ENCODE results near the gene NGEF.

DNA sequence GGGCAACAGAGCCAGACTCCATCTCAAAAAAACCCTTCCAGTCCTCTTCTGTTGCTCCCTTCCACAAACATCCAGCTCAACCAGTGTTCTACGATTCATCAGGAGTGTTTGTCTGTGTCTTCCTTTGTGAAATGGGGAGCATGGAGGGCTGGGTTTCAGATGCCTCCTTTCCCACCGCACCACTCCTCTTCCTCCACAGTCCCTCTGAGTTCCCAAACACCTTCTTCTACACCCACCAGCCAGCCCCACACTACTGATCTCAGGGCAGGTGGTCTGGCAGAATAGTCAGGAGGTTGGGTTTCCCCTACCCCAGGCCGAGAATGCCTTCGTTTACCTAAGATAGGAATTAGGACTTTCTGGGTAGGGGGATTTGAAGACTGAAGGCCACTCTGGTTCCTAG lies 36.9 kb downstream of the NGEF start:
- TF ChIP-seq EP300 (IDR thresholded peaks at IDR 0.05) (no peak), CTCF (IDR thresholded peaks at IDR 0.05) (no peak), POLR2AphosphoS5 (IDR thresholded peaks at IDR 0.05) (no peak), POLR2A (IDR thresholded peaks at IDR 0.05) (no peak)
